ENCODE results near the gene CDH9. TPM values are rescaled to one million over a fixed set of nuclear protein-coding genes. Genes with fewer than 3 reads are reported as not detected.

The CDH9 gene
- total and polyA plus RNA-seq, 2 of the 13 experiments (the other 11 are each of a cell fraction or from before 2014, with no cell fraction given), result 0.03 to 0.24 TPM

DNA sequence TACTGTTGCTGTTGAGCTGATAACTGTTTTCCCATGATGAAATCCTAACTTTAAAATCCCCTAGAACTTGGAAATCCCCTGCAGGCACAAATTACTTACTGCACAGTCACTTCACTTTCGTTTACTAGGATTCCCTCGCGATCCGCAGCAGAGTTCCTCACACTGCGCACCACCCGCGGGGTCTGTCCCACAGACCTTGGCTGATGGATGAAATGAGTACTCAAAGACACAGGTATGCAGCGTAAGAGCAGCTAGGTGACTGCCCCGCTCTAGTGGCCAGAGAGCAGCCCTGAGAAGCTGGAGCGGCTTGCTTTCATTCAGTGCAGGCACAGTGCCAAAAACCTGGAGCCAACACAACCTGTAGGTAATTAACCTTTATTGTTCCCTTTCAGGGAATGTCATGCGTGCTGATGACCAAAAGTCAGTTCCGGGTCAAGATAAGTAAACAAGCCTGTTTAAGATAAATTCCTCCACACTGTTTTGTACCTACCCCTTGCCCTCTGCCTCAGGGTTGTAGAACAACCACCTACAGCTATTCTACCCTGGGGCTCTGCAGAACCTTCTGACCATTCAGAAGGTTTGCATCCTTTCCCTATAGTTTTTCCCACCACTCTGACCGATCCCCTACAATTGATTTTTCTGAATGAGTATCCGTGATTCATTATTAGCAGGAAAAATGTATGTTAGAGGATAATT lies 191.2 kb downstream of the CDH9 start (continued):
- no peak for TF ChIP-seq FOXA1 (IDR thresholded peaks at IDR 0.05)
- no peak for TF ChIP-seq FOXA1 (CRISPR knock-in tag; IDR thresholded peaks at IDR 0.05)
- TF ChIP-seq SOX6 (IDR thresholded peaks at IDR 0.05), result no peak
- TF ChIP-seq SOX6 (CRISPR knock-in tag; IDR thresholded peaks at IDR 0.05), result peak; percentile 53
- peak; percentile 64; the same call in 1 of the 2 replicates for TF ChIP-seq NR2C2 (CRISPR knock-in tag; IDR thresholded peaks at IDR 0.05; ENCODE audit: borderline replicate concordance)
- TF ChIP-seq, protein P1, sequence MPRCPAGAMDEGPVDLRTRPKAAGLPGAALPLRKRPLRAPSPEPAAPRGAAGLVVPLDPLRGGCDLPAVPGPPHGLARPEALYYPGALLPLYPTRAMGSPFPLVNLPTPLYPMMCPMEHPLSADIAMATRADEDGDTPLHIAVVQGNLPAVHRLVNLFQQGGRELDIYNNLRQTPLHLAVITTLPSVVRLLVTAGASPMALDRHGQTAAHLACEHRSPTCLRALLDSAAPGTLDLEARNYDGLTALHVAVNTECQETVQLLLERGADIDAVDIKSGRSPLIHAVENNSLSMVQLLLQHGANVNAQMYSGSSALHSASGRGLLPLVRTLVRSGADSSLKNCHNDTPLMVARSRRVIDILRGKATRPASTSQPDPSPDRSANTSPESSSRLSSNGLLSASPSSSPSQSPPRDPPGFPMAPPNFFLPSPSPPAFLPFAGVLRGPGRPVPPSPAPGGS (CRISPR knock-in tag; IDR thresholded peaks at IDR 0.05), result no peak
- TF ChIP-seq SOX5 (CRISPR knock-in tag; IDR thresholded peaks at IDR 0.05; ENCODE audit: borderline replicate concordance), result peak; percentile 59; the same call in 1 of the 2 replicates
- no peak for TF ChIP-seq ZNF879 (CRISPR knock-in tag; IDR thresholded peaks at IDR 0.05)
- no peak for TF ChIP-seq ZBTB7B (CRISPR knock-in tag; IDR thresholded peaks at IDR 0.05)
- no peak for TF ChIP-seq SYNCRIP (IDR thresholded peaks at IDR 0.05; ENCODE audit: insufficient read depth, low read depth, low read length)
- TF ChIP-seq SOX13 (IDR thresholded peaks at IDR 0.05), result no peak
- peak in 1 of 2 experiments; percentile 69; a peak in 2 of 4 replicates for TF ChIP-seq SOX13 (CRISPR knock-in tag; conservative IDR thresholded peaks at IDR 0.05 in 1 of 2, IDR thresholded peaks at IDR 0.05 in 1 of 2)
- TF ChIP-seq GABPA (IDR thresholded peaks at IDR 0.05; ENCODE audit: low read depth, low read length), result no peak
- TF ChIP-seq GABPA (CRISPR knock-in tag; IDR thresholded peaks at IDR 0.05; ENCODE audit: low read depth), result peak; percentile 61
- TF ChIP-seq ZNF350 (CRISPR knock-in tag; IDR thresholded peaks at IDR 0.05; ENCODE audit: borderline replicate concordance, low read depth), result no peak
- TF ChIP-seq GPN1 (CRISPR knock-in tag; IDR thresholded peaks at IDR 0.05; ENCODE audit: borderline replicate concordance), result no peak
- no peak for TF ChIP-seq ZBTB3 (CRISPR knock-in tag; IDR thresholded peaks at IDR 0.05; ENCODE audit: borderline replicate concordance, low read depth)
- TF ChIP-seq MLLT10 (CRISPR knock-in tag; IDR thresholded peaks at IDR 0.05), result no peak
- TF ChIP-seq ZFYVE20 (CRISPR knock-in tag; IDR thresholded peaks at IDR 0.05; ENCODE audit: borderline replicate concordance, low read depth), result no peak
- TF ChIP-seq ZNF33A (CRISPR knock-in tag; IDR thresholded peaks at IDR 0.05; ENCODE audit: borderline replicate concordance), result no peak
- no peak for TF ChIP-seq IKZF4 (CRISPR knock-in tag; IDR thresholded peaks at IDR 0.05; ENCODE audit: borderline replicate concordance, low read depth, not compliant biosample characterization)
- TF ChIP-seq NR2F6 (IDR thresholded peaks at IDR 0.05), result no peak
- TF ChIP-seq NR2F6 (CRISPR knock-in tag; IDR thresholded peaks at IDR 0.05), result 0 out of 2 replicates have a peak, but pooled peaks have one; percentile 11
- TF ChIP-seq PCBP2 (optimal IDR thresholded peaks at IDR 0.05; ENCODE audit: low read depth, low read length, poor library complexity, severe bottlenecking), result no peak
- TF ChIP-seq HDAC1 (CRISPR knock-in tag; IDR thresholded peaks at IDR 0.05), result no peak
- TF ChIP-seq, protein P2, sequence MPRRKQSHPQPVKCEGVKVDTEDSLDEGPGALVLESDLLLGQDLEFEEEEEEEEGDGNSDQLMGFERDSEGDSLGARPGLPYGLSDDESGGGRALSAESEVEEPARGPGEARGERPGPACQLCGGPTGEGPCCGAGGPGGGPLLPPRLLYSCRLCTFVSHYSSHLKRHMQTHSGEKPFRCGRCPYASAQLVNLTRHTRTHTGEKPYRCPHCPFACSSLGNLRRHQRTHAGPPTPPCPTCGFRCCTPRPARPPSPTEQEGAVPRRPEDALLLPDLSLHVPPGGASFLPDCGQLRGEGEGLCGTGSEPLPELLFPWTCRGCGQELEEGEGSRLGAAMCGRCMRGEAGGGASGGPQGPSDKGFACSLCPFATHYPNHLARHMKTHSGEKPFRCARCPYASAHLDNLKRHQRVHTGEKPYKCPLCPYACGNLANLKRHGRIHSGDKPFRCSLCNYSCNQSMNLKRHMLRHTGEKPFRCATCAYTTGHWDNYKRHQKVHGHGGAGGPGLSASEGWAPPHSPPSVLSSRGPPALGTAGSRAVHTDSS (CRISPR knock-in tag; conservative IDR thresholded peaks at IDR 0.05), result no peak
- TF ChIP-seq, protein P3, sequence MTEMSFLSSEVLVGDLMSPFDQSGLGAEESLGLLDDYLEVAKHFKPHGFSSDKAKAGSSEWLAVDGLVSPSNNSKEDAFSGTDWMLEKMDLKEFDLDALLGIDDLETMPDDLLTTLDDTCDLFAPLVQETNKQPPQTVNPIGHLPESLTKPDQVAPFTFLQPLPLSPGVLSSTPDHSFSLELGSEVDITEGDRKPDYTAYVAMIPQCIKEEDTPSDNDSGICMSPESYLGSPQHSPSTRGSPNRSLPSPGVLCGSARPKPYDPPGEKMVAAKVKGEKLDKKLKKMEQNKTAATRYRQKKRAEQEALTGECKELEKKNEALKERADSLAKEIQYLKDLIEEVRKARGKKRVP (CRISPR knock-in tag; IDR thresholded peaks at IDR 0.05), result no peak
- TF ChIP-seq TBX2 (CRISPR knock-in tag; IDR thresholded peaks at IDR 0.05; ENCODE audit: borderline replicate concordance), result no peak
- no peak for TF ChIP-seq FOXO1 (CRISPR knock-in tag; IDR thresholded peaks at IDR 0.05)
- TF ChIP-seq ZMYM2 (CRISPR knock-in tag; IDR thresholded peaks at IDR 0.05), result no peak

Data from HepG2 (cell line).